H1 (cell line): ENCODE measurements around the gene MPP3. TPM values are rescaled to one million over a fixed set of nuclear protein-coding genes. Genes with fewer than 3 reads are reported as not detected.
"Not testable (repeated sequence)": the region's sequence is repeated elsewhere in the genome, so short reads cannot be mapped to it uniquely, and the experiment has no call there.

Experiments used
- CTCF ChIA-PET: fragments of 300-600 bp; sonication (Branson Sonifier 250); formaldehyde crosslinking; loops from one replicate; lab custom pipeline; 2021; ENCODE audit not compliant: partially characterized antibody; lab: Charles Lee
- POLR2A ChIA-PET: fragments of 300-600 bp; sonication (Branson Sonifier 250); formaldehyde crosslinking; loops from one replicate; lab custom pipeline; 2021; ENCODE audit warnings: inconsistent platforms; ENCODE audit not compliant: partially characterized antibody; lab: Charles Lee
- DNase-seq, 2 experiments: peaks; one replicate each; pipeline versions ENCODE4 v3.0.0 to v3.0.0-alpha.2; 2010 to 2022; ENCODE audit warnings: low spot score in 2 of 2, low read depth in 1 of 2, mixed read lengths in 1 of 2
- FAIRE-seq: peaks from 2 replicates; lab custom pipeline; 2011; peaks lifted over from hg19 to GRCh38; lab: Jason Lieb, UNC
- H2AFZ ChIP-seq: 2 replicates; pipeline ENCODE4 v1.8.1; 2012; ENCODE audit warnings: low read length, inconsistent platforms
- H2AK5ac ChIP-seq: 2 replicates; pipeline ENCODE4 v1.6.1; 2013; ENCODE audit warnings: low read depth, low read length
- H2BK120ac ChIP-seq: replicated peaks from 2 replicates; pipeline ENCODE3; 2013; ENCODE audit warnings: low read depth, low read length, inconsistent platforms
- H2BK12ac ChIP-seq: 2 replicates; pipeline ENCODE4 v1.6.1; 2013; ENCODE audit warnings: low read depth, low read length
- H2BK15ac ChIP-seq: 2 replicates; pipeline ENCODE4 v1.6.1; 2013; ENCODE audit warnings: low read length
- H2BK20ac ChIP-seq: 2 replicates; pipeline ENCODE4 v1.6.1; 2013; ENCODE audit warnings: low read length
- H2BK5ac ChIP-seq: 2 replicates; pipeline ENCODE4 v1.6.1; 2013; ENCODE audit warnings: low read depth, low read length
- H3K14ac ChIP-seq: 2 replicates; pipeline ENCODE4 v1.6.1; 2013; ENCODE audit warnings: inconsistent platforms; ENCODE audit not compliant: insufficient read length
- H3K18ac ChIP-seq: 2 replicates; pipeline ENCODE4 v1.6.1; 2013; ENCODE audit warnings: low read length; ENCODE audit errors: extremely low read depth
- H3K23ac ChIP-seq: 2 replicates; pipeline ENCODE4 v1.6.1; 2013; ENCODE audit warnings: inconsistent platforms; ENCODE audit not compliant: insufficient read length
- H3K23me2 ChIP-seq: 2 replicates; pipeline ENCODE4 v1.6.1; 2013; ENCODE audit warnings: low read depth, low read length
- H3K27ac ChIP-seq: 2 replicates; pipeline ENCODE4 v1.6.1; 2011; ENCODE audit warnings: low read depth, low read length, inconsistent platforms
- H3K27me3 ChIP-seq, 4 experiments: replicated peaks in 1 of 4; 1 replicate in 1 of 4; 2 replicates in 3 of 4; pipeline versions ENCODE4 v1.6.1 to v1.8.1; 2011 to 2013; ENCODE audit warnings: low read length in 3 of 4, mild to moderate bottlenecking in 3 of 4, inconsistent platforms in 2 of 4, mixed read lengths in 2 of 4, moderate library complexity in 1 of 4; ENCODE audit not compliant: control insufficient read depth in 3 of 4, insufficient read depth in 3 of 4; ENCODE audit errors: extremely low read depth in 1 of 4
- H3K36me3 ChIP-seq, 4 experiments: 2 replicates each; pipeline versions ENCODE4 v1.6.1 to v1.8.1; 2011 to 2013; ENCODE audit warnings: mild to moderate bottlenecking in 4 of 4, low read length in 3 of 4, moderate library complexity in 2 of 4, control low read depth in 1 of 4, inconsistent platforms in 1 of 4; ENCODE audit not compliant: insufficient read depth in 4 of 4, control insufficient read depth in 2 of 4
- H3K4ac ChIP-seq: replicated peaks from 2 replicates; pipeline ENCODE3; 2013; ENCODE audit warnings: low read length, low read depth, mixed read lengths, inconsistent platforms; ENCODE audit not compliant: insufficient read length
- H3K4me1 ChIP-seq, 4 experiments: replicated peaks in 1 of 4; 1 replicate in 1 of 4; 2 replicates in 3 of 4; pipeline versions ENCODE4 v1.6.1 to v1.8.1; 2011 to 2013; ENCODE audit warnings: low read length in 3 of 4, inconsistent platforms in 2 of 4, mixed read lengths in 1 of 4; ENCODE audit not compliant: insufficient read depth in 4 of 4, control insufficient read depth in 3 of 4
- H3K4me2 ChIP-seq, 2 experiments: 2 replicates each; pipeline versions ENCODE4 v1.6.1 to v1.8.1; 2011 to 2013; ENCODE audit warnings: low read depth in 2 of 2, low read length in 2 of 2, control low read depth in 1 of 2, inconsistent platforms in 1 of 2, mild to moderate bottlenecking in 1 of 2; ENCODE audit not compliant: insufficient read depth in 1 of 2
- H3K4me3 ChIP-seq, 4 experiments: fragments of 200-600, 300-600 bp in 1 of 4; sonication (generic), shearing (Covaris generic), sonication (Bioruptor Twin) in 1 of 4; 2 replicates each; pipeline versions ENCODE4 v1.5.1 to v1.8.1; 2011 to 2016; ENCODE audit warnings: low read length in 4 of 4, low read depth in 3 of 4, control low read depth in 2 of 4, inconsistent platforms in 2 of 4, mild to moderate bottlenecking in 2 of 4, mixed read lengths in 1 of 4, moderate library complexity in 1 of 4; ENCODE audit not compliant: insufficient read depth in 2 of 4; ENCODE audit errors: extremely low read depth in 1 of 4
- H3K56ac ChIP-seq: replicated peaks from 2 replicates; pipeline ENCODE3; 2013; ENCODE audit warnings: low read depth, mild to moderate bottlenecking, mixed read lengths, low read length, inconsistent platforms; ENCODE audit not compliant: insufficient read length
- H3K79me1 ChIP-seq: 2 replicates; pipeline ENCODE4 v1.6.1; 2013; ENCODE audit warnings: low read depth, low read length, control low read depth
- H3K79me2 ChIP-seq, 2 experiments: 2 replicates each; pipeline versions ENCODE4 v1.6.1 to v1.8.1; 2012 to 2013; ENCODE audit warnings: low read length in 2 of 2, mild to moderate bottlenecking in 2 of 2, inconsistent platforms in 1 of 2; ENCODE audit not compliant: insufficient read depth in 2 of 2, control insufficient read depth in 1 of 2
- H3K9ac ChIP-seq, 4 experiments: replicated peaks in 1 of 4; 1 replicate in 1 of 4; 2 replicates in 3 of 4; pipeline versions ENCODE4 v1.6.1 to v1.8.1; 2011 to 2013; ENCODE audit warnings: low read depth in 3 of 4, low read length in 3 of 4, control low read depth in 2 of 4, mild to moderate bottlenecking in 2 of 4, moderate library complexity in 2 of 4, inconsistent platforms in 1 of 4; ENCODE audit errors: extremely low read depth in 1 of 4
- H3K9me3 ChIP-seq, 2 experiments: 2 replicates each; pipeline versions ENCODE4 v1.6.1 to v1.8.1; 2012 to 2013; ENCODE audit warnings: mild to moderate bottlenecking in 2 of 2, moderate library complexity in 2 of 2, control low read depth in 1 of 2, inconsistent platforms in 1 of 2, low read depth in 1 of 2, low read length in 1 of 2, mixed read lengths in 1 of 2; ENCODE audit not compliant: insufficient read depth in 2 of 2
- H4K20me1 ChIP-seq, 2 experiments: replicated peaks in 1 of 2; 2 replicates each; pipeline versions ENCODE3 to v1.8.1; 2011 to 2013; ENCODE audit warnings: inconsistent platforms in 2 of 2, low read length in 2 of 2, mild to moderate bottlenecking in 1 of 2; ENCODE audit not compliant: insufficient read depth in 2 of 2, control insufficient read depth in 1 of 2
- H4K5ac ChIP-seq: 2 replicates; pipeline ENCODE4 v1.6.1; 2013; ENCODE audit warnings: low read length, low read depth, mixed read lengths, inconsistent platforms; ENCODE audit not compliant: insufficient read length
- H4K8ac ChIP-seq: 2 replicates; pipeline ENCODE4 v1.8.0; 2013; ENCODE audit warnings: mild to moderate bottlenecking, moderate library complexity, low read length, inconsistent platforms; ENCODE audit not compliant: insufficient read depth; ENCODE audit errors: extremely low read depth
- H4K91ac ChIP-seq: replicated peaks from 2 replicates; pipeline ENCODE3; 2013; ENCODE audit warnings: low read length, mixed read lengths, inconsistent platforms; ENCODE audit not compliant: insufficient read length
- WGBS, 2 experiments: shearing (Covaris generic) in 1 of 2; methylation state at CpG; one replicate each; pipeline versions ENCODE4 v1.1.6 to v1.1.7; 2013 to 2015; ENCODE audit warnings: low lambda C conversion rate in 2 of 2, mixed read lengths in 2 of 2, inconsistent platforms in 1 of 2, low coverage in 1 of 2, missing lambda C conversion rate in 1 of 2; ENCODE audit not compliant: insufficient replicate concordance in 2 of 2, insufficient coverage in 1 of 2, insufficient read length in 1 of 2; ENCODE audit errors: extremely low coverage in 1 of 2, missing lambda C conversion rate in 1 of 2; 5-methylcytosine and 5-hydroxymethylcytosine counted together
- polyA plus RNA-seq, 7 experiments: library from polyadenylated mRNA; depleted of rRNA in 3 of 7; stranded (reverse) in 5 of 7; unstranded in 2 of 7; fragments of >200 nt in 5 of 7; fragments of 200-250 nt in 2 of 7; gene quantifications; 1 replicate in 5 of 7; 2 replicates in 1 of 7; 4 replicates in 1 of 7; pipeline versions ENCODE4 v1.2.1 to v1.2.3, GENCODE V29; 2011 to 2013; ENCODE audit warnings: missing spikeins in 2 of 7, mixed read lengths in 2 of 7
- total RNA-seq: library from RNA; stranded (reverse); fragmentation: NEBNext Ultra II Directional; extraction: Animal tissue kit (Norgen Biotek cat#: 25700); gene quantifications from 2 replicates; pipeline ENCODE4 v1.2.1, GENCODE V29; 2021

The MPP3 gene
- total and polyA plus RNA-seq, 2 of the 8 experiments (the other 6 are each of a cell fraction or from before 2014, with no cell fraction given) = 3.1 to 6.1 TPM

DNA sequence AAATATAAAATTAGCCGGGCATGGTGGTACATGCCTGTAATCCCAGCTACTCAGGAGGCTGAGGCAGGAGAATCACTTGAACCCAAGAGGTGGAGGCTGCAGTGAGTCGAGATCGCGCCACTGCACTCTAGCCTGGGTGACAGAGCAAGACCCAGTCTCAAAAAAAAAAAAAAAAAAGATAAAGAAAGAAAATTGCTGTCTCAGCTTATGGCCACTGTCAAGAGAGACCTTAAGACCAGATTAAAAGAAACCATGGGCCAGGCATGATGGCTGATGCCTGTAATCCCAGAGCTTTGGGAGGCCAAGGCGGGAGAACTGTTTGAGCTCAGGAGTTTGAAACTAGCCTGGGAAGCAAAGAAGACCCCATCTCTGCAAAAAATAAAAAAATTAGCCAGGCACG is 36.1 kb upstream of the MPP3 start:
- H3K9ac ChIP-seq, H3K4me1 ChIP-seq, H2BK15ac ChIP-seq, H2AFZ ChIP-seq, H3K56ac ChIP-seq, DNase-seq, H3K79me2 ChIP-seq, H4K20me1 ChIP-seq, H2BK120ac ChIP-seq, H4K91ac ChIP-seq, H2AK5ac ChIP-seq, H4K5ac ChIP-seq, H3K27ac ChIP-seq, H3K36me3 ChIP-seq, H2BK20ac ChIP-seq, H3K18ac ChIP-seq, H3K23ac ChIP-seq, H2BK12ac ChIP-seq, H2BK5ac ChIP-seq, H3K27me3 ChIP-seq, H3K79me1 ChIP-seq, H3K9me3 ChIP-seq, FAIRE-seq, H3K4me3 ChIP-seq, H3K23me2 ChIP-seq, H3K4ac ChIP-seq, H3K14ac ChIP-seq, H4K8ac ChIP-seq, H3K4me2 ChIP-seq: not testable (repeated sequence)
- CTCF ChIA-PET = interaction anchor here (0.6 to 6.6 kb wide), 5 partner anchors 9 to 387 kb away, joined by 3 to 61 read pairs (median 3); no protein-coding TSS in a partner anchor
- WGBS, 2 experiments = 80% methylated on average over 3 of the region's 6 CpGs; no CpG with 5 or more reads in 1 of the 2 experiments
- POLR2A ChIA-PET = interaction anchor here (1.7 kb wide), 1 partner anchor 9 kb away, joined by 5 read pairs; no protein-coding TSS in a partner anchor
